ENCODE data around the gene REV1. TPM values are rescaled to one million over a fixed set of nuclear protein-coding genes. Genes with fewer than 3 reads are reported as not detected.

REV1 gene
- total RNA-seq, 1 experiment from 2014 or later: 34.3 TPM

GRCh38 chr2:99436874-99437273, 52.9 kb downstream of the REV1 start:
- no peak for DNase-seq (ENCODE audit: low read depth, low spot score)
- POLR2A ChIA-PET: no interaction called here

More at GRCh38 chr2:99436874-99437273, 52.9 kb downstream of the REV1 start:
- H3K79me2 ChIP-seq (ENCODE audit: insufficient read depth, low read length): peaks cover 20% of the 10 kb centered on the region
- RAD21 ChIA-PET (ENCODE audit: low non-redundant PET in 1 of 2, low total read pairs in 2 of 2, uncharacterized antibody in 2 of 2, unreplicated experiment in 2 of 2): no interaction called here
- no peak overlapping the region for H3K9ac ChIP-seq (ENCODE audit: low read length)
- H4K20me1 ChIP-seq (ENCODE audit: insufficient read depth): 0 out of 2 replicates have a peak, but pooled peaks cover 4% of the 10 kb centered on the region
- no peak overlapping the region for H3K4me2 ChIP-seq (ENCODE audit: low read length)
- BruUV-seq (replicated peaks): no TSS peak
- ATAC-seq: no peak
- peaks cover 12 to 16% of the 10 kb centered on the region in 2 experiments for H3K36me3 ChIP-seq (ENCODE audit: control insufficient read depth in 1 of 2, insufficient read depth in 2 of 2, low read length in 2 of 2)
- H3K27me3 ChIP-seq (ENCODE audit: insufficient read depth, low read length): no peaks in the 10 kb centered on the region
- no peak overlapping the region for H3K4me3 ChIP-seq (replicated peaks in 1 of 2; ENCODE audit: low read depth in 1 of 2, low read length in 2 of 2)
- H2AFZ ChIP-seq (ENCODE audit: low read depth, low read length, poor library complexity, severe bottlenecking): no peak overlapping the region
- CTCF ChIA-PET: no interaction called here
- intact Hi-C loops (cut with micrococcal nuclease): no loop called here
- TF ChIP-seq YY1 (IDR thresholded peaks at IDR 0.05; ENCODE audit: extremely low read depth, insufficient replicate concordance, low read depth, low read length) (no peak), FOSL1 (IDR thresholded peaks at IDR 0.05; ENCODE audit: low read depth) (no peak), ZBTB33 (IDR thresholded peaks at IDR 0.05; ENCODE audit: extremely low read depth, insufficient replicate concordance, low read length) (no peak), ATF3 (IDR thresholded peaks at IDR 0.05) (no peak), POLR2A (IDR thresholded peaks at IDR 0.05; ENCODE audit: borderline replicate concordance, extremely low read depth, insufficient read depth, insufficient read length) (no peak), TCF7L2 (IDR thresholded peaks at IDR 0.05; ENCODE audit: borderline replicate concordance, extremely low read depth, insufficient read depth, insufficient read length) (no peak), JUND (IDR thresholded peaks at IDR 0.05) (no peak), REST (IDR thresholded peaks at IDR 0.05; ENCODE audit: low read depth) (no peak), SIN3A (IDR thresholded peaks at IDR 0.05; ENCODE audit: low read depth) (no peak), RAD21 (IDR thresholded peaks at IDR 0.05; ENCODE audit: low read depth) (no peak), EZH2phosphoT487 (IDR thresholded peaks at IDR 0.05; ENCODE audit: borderline replicate concordance) (no peak)
- no peaks in the 10 kb centered on the region for H3K9me3 ChIP-seq (ENCODE audit: control insufficient read depth in 1 of 2, insufficient read depth in 1 of 2, low read depth in 1 of 2, low read length in 2 of 2)
- H3K27ac ChIP-seq (ENCODE audit: low read depth, low read length): no peak overlapping the region
- no peaks in the 10 kb centered on the region for H3K4me1 ChIP-seq (ENCODE audit: control insufficient read depth in 1 of 2, insufficient read depth in 2 of 2, low read length in 2 of 2)
- no peaks in the 10 kb centered on the region for H3K9me2 ChIP-seq (ENCODE audit: insufficient read depth)
